Upper lobe of left lung (tissue), 4 donors: ENCODE data around the gene GALE.

Source experiments
- CTCF ChIP-seq, 6 experiments: fragments of 450-650 bp in 4 of 6; fragments of 200-600 bp in 2 of 6; sonication (generic) in 2 of 6; IDR thresholded peaks; one replicate each; pipeline ENCODE4 v1.5.1; 2016 to 2019; ENCODE audit warnings: antibody characterized with exemption in 6 of 6
- POLR2A ChIP-seq, 4 donors: fragments of 450-650 bp; IDR thresholded peaks; one replicate each; pipeline ENCODE4 v1.5.1; 2016 to 2017; ENCODE audit warnings: antibody characterized with exemption in 4 of 4, mild to moderate bottlenecking in 2 of 4

- TF ChIP-seq CTCF (IDR thresholded peaks at IDR 0.05) (no peak), POLR2A (IDR thresholded peaks at IDR 0.05) (no peak)
Observed at GRCh38 chr1:23772854-23773242, 27.7 kb downstream of the GALE start.
